ENCODE data around the gene KCNIP4.

Gene KCNIP4

DNA sequence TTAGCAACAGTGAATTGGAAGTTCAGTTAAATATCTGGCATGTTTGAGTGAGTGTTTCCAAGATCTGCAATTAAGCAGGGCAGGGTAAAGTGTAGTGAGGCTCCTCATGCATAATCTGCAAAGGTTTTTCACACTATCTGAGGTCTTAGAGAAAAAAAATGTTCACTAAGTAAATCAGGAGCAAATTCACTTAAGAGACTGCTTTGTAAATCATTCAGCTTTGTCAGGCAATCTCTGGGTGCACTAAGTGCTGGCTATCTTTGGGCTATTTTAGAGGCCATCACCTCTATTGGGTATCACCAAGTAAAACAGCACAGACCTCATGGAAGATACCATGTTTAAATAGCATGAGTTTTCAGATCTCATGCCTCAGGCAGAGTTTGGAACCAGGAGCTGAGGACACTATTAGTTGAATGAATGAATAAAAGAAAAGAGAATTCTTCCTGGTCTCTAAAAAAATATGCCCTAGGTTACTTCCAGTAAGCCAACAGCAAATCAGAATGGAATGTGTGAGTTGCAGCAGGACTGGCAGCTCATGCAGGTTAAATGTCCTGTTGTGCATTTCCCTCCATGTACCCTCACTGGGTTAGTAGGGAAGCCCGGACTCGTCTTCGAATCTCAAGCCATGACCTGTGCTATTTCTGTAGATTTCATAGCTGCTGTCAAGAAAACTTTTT lies 195.3 kb downstream of the KCNIP4 start:
- DNase-seq: no peak

DNA sequence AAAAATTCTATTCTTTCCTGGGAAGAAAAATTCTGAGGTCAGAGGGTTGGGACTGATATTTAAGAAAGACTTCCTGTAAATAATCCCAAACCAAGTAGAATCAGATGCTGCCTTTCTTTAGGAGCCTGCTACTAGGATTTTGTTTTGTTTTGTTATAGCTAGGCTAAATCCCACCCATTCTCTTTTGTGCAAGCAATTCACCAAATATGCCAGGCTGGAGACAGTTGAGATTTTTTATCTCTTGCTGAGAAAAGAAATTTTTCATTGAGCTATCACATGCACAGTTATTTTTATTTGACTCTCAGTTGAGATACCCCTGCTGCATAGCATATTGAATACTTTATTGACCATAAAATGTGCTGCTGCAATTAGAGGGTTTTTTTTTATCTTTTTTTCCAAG lies 196.0 kb downstream of the KCNIP4 start:
- no peak for DNase-seq

DNA sequence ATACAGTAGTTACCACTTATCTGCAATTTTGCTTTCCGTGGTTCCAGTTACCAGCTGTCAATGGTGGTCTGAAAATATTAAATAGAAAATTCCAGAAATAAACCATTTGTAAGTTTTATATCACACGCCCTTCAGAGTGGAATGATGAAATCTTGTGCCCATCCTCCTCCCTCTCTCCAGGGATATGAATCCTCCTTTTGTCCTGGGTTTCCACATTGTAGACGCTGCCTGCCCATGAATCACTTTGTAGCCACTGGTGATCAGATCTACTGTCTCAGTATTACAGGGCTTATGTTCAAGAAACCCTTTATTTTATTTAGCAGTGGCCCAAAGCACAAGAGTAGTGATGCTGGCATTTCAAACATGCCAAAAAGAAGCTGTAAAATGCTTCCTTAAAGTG lies 198.6 kb downstream of the KCNIP4 start:
- no peak for DNase-seq

DNA sequence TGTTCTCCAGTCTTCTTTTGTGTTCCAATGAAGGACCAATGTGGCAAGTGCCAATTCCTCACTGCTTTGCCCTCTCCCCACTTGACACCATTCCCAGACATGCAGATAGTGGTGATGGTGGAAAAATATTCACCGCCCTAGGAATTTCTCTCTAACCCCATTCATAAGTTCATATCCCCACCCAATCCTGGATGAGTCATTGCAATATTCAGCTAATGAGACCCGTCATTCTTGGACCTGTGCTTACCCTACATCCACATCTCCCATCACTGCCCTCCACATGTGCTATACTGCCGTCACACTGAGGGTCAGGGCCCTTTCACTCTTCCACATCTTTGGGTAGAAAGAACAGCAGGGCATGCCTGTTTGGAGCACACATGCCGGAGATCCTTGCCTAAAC lies 199.2 kb downstream of the KCNIP4 start:
- no peak for DNase-seq

DNA sequence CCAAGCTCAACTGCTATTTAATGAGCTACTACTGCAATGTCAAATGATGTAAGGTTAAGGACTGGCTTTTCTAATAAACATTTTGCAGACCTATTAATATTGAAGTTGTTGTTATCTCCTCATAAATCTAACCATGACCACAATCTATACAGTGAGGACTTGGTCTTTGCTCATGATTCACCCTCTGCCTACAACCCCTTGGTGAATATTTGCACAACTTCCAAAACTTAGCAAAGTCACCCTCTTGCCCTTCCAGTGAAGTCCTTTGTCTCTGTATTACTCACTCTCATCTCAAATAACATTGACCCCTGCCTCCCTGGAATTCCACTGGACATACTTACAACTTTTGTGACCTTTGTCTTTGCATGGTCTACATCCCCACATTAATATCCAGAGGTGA lies 204.5 kb downstream of the KCNIP4 start:
- DNase-seq: no peak

DNA sequence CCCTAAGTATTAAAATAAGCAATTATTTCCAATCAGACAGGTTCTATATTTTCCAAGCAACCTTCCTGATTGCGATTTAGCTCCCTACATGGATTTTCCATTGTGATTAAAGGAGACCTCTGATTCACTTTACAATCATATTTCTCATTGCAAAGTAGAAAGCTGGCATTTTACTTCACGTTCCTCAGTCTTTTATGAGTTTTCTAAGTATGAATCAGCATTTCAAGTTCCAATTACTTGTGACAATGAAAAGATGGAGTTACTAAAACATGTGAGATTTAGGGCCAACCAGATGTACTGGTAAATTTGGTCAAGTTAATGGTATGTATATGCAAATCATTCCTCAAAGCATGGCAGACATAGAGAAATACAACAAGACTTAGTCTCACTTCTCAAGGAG lies 206.2 kb downstream of the KCNIP4 start:
- DNase-seq: no peak

DNA sequence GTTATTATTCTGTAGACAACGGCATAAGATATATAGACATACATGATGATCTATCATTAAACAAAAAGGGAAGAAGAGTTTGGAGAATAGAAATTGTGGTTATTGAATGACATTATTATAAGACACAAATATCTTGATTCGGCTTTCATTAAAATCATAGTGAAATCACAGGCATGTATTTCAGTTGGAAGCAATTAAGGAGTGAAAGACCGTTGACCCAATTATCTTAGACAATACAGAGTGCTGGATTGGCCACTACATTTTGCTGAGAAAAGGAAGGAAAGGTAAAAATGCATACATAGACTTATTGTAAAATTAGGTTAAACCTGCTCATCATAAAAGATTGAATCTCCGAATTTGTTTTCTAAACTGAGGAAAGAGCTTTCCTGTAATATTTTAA lies 209.8 kb downstream of the KCNIP4 start:
- DNase-seq: no peak

DNA sequence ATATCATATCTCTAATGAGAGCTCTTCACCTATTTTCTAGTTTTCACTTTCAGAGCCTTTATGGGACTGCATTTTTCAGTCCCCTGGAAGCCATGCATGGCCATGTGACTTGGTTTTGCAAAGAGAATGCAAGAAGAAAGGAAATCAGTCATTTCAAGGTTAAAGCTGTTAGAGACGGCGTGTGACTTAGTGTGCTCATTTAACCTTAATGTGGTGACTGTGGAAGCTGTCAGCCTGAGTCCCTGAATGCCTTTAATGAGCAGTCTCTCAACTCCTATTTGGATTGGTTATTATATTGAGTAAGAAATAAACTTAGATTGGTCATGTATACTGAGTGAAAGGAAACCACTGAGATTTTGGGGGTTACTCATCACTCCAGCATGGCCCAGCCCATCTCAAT lies 212.7 kb downstream of the KCNIP4 start:
- no peak for DNase-seq

DNA sequence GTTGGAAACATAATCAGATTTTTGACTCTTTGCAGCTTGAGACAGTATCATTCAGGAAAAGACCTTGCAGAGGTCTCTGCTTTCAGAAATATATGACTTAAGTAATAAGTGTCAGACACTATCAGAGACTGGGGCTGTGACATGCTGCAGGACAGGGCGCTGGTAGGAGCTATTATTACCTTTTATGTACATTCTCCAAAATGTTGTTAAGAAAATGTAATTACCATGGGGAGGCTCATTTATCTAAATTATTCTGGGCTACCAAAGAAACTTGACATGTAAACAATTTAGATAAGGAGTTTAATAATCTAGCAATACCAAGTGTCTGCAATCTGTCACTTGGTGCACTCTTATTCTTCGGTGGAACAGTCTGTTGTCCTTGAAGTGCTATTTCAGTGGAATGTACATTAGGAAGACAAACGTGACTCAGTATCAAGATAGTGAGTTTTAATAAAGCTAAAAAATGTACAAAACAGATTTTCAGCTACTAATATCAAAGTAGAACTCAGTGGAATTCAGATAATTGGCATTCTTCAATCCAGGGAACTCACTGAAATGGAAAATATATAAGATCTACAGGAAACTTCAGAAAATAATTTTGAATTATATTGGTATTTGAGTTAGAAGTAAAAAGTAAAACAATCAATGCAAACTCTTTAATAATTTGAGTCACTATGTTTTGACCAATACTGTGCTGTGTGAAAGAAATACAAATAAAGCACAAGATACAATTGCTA lies 214.5 kb downstream of the KCNIP4 start:
- no peak for DNase-seq

DNA sequence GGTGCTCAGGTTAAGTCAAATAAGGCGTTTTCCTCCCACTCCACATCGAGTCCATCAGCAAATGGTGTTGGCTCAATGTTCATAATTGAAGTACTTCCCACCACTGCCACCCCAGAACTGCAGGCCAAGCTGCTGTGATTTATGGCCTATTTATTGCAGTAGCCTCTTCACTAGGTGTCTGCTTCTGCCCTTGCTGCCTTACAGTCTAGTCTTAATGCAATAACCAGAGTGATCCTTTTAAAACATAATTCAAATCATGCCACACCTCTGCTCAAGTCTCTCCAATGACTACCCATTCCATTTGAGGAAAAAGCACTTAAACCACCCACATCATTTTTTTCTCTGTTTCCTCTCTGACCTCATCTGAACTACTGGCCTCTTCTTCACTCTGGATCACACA lies 220.3 kb downstream of the KCNIP4 start:
- no peak for DNase-seq

DNA sequence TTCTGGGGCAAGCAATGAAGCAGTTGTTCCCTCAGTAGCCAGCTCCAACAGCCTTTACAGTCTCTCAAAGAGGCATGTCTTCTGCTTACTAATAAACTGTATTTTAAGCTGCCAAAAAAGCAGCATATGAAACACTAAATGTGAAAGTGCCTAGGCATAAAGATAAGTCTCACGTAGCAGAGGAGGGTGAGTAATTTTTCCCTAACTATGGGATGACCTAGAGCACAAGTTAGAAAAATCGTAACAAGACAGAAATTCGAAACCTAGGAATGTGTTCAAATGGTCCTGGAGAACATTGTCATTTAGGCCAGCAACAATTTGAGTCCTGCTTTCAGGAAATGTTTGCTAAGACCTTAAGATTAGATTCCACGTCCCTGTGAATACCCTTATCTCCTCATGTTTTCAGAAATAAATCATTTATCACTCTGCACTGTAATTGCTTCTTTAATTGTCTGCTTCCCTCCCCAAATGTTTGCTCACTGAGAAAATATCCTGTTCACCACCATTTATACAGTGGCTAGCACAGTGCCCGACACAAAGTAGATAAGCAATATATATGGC lies 222.2 kb downstream of the KCNIP4 start:
- DNase-seq: no peak

DNA sequence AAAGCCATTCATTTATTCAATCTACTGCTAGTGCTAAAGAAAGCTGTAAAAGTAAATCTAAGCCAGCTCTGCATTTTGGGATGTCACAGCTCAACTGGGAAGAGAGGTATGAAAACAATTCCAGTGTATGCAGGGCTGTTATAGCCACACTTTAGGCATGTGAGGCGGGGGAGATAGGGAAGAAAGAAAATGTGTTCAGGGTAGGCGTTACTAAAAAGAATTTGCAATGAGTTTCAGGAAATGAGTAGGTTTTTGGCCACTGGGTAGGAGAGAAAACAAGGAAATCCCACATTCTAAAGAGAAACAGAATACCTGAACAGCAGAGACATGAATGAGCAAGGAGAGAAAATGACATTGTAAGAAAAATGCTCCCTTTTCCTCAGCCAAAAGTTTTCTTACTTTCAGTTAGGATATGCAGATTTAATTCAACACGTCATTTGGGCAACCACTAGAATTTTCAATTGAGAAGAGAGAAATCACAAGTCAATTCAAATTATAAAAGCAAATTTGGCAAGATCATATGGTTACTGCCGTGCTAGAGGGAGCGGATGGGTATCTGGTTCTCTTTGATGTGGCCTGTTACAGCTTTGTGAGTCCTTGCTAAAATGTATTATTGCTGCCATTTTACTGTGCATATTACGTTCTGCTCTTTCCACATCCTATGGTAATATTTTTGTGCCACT lies 226.3 kb downstream of the KCNIP4 start:
- no peak for DNase-seq

DNA sequence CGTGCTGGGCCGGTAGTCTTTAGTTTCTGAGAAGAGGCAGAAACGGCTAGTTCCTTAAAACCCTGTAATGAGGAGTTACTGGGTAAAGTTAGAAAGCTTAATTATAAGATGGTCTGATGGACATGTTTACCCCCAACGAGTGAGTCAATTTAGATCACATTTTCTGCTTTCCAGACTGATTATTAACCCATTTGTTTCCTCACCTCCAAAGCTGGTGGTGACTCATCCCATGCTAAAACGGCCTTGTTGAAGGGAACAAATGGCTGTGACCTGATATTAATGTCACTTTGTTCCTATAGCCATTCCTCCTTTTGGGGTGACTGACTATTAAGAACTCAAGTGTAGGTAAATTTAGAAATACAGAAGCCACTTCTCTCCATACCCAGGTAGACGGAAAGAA lies 232.0 kb downstream of the KCNIP4 start:
- no peak for DNase-seq

DNA sequence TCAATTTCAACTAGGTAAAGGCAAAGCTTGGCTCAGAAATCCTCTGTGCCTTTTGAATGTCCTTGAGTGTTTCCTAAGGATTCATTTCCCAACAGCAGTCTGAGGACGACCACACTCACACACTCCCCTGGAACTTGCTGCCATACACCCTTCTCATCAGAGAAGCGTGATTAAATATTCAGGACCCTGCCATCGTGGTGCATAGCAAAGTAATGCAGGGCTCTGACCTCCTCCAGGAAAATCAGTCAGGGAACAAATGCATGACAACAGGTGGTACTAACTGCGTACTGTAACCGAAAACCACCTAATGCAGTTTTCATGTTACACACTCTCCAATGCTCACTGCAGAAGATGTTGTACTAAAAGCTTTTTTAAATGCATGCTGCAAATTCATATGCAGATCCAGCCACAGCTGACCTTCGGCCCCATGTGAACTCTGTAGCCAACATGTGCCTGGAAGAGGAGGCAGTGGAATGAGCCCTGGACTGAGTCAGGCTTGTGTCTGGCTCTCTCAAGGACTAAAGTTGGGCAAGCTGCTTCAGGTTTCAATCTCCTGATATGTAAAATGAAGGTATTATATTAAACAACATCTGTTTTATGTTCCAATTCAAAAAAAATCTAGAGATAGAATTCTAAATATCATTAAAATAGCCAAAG lies 238.3 kb downstream of the KCNIP4 start:
- DNase-seq: no peak

DNA sequence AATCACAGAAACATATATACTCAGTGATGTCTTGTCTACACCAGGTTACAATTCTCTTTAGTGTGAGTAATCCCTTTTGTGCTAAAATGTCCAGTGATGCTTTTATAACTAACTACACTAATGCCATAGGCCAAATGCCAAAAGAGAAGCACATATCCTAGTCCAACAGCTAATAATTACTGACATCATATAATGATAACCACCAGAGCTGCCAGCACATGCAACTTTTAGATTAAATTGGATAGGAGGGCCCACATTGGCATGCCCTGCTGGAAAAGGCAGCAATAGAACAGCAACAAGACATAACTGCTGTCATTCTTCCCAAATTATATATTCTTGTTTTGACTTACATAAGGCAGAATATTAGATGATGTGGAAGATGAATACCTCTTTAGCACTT lies 238.8 kb downstream of the KCNIP4 start:
- DNase-seq: no peak

DNA sequence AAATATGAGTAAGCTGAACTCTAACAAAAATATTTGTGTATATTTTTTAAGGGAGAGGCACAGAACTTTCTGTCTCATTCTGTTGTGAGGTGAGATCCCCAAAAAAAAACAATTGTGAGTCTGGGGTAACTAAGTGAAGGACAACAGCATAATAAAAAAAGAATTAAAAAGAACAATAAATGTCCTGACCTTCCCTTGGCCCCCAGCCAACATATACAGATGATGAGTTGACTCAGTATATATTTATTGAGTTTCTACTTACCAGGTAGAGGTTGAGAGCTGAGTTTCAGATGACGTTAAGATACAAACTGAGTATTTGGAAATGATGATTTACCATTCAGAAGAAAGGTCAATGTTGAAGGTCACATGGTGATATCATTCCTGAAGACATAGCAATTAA lies 239.5 kb downstream of the KCNIP4 start:
- no peak for DNase-seq

DNA sequence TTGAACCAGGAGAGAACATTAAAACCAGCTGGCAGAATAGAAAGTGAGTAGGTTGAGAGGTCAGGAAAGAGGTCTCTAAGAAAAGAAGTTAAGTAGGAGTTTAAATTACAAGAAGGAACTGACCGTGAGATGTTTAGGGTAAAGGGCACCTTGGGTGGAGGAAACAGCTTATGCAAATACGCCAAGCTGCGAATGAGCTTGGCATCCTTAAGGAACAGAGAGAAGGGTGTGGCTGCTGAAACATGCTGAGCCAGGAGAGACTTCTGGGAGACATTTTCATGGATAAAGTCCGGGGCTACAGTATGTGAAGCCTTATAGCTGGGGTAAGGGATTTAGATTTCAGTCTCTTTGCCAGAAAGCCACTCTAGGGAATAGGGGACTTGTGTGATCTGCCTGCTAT lies 249.1 kb downstream of the KCNIP4 start:
- no peak for DNase-seq

DNA sequence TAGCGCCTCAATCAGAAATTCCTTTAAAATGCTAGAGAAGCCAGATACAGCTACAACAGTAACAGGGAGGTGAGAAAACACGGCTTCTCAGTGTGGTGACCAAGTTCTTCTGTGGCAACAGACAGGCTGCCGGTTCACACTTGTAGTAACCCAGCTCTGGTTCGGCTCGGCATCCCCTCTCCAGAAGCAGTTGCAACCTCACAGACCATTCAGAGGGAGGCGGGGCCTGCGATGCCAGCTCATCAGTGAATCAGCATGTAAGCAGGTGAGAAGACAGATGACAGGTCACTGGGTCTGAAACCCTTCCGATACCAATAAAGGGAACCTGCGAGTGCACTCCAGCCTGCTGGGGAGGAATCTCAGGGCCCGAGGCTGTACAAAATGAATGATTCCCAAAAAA lies 251.0 kb downstream of the KCNIP4 start:
- no peak for DNase-seq

DNA sequence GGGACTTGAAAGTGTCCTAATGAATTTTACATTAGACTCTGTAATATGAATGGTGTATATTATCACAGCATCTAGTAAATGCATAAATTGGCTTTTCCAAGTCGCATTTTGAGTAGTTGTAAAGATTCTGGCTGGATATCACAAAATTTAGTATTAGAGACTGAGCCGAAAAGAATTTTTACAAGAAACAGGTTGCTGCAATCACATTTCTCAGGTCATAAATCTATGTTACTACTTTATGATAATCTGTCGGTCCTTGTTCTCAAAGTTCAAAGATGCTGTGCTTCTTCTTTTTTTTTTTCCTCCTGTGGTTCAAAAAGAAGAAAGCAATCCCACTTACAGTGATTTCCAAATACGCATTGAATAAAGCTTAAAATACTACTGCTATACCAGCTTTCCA lies 253.4 kb downstream of the KCNIP4 start:
- DNase-seq: no peak

DNA sequence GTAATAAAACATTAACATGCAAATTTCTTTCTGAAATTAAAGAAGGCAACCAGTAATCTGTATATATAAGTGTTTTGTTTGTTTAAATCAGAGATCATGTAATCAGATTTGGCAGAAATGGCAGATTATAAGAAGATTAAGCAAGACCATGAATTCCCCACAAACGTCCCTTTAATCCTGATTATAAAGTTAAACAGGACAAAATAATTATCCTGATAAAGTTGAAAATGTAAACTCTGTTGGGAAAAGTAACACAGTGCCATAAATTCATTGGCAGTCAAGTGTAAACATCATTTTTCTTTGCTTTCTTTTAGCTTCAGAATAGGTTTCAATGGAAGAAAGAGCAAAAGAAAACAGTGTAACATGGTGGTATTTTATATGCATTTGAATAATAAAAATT lies 256.3 kb downstream of the KCNIP4 start:
- DNase-seq: no peak

DNA sequence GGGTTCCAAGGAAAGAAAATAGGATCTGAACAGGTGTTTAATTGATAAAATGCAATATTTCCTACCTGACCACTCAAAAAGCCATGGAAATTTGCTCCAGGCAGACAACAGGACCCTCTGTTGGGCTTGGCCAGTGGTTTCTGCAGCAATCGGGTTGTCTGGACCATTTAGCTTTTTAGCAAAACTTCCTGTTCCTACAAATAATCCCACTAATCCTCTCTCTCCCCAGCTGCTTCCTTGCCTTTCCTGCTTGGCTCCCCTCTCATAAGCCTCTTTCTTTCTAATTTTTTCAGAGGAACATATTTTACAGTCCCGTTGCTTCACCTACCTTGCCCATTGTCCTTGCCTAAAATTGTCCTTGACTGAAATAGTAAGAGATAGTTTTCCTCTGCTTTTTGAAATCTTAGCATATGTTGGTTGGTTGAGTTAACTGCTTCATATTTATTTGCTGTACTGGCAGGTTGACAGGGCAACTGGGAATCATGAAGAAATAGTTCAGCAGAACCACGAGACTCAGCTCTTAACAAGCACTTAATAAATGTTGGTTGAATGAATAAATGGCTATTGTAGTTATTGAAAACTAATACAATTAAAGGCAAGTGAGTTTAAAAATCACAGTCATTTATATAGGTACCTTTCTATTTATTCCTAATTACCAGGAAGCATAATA lies 259.8 kb downstream of the KCNIP4 start:
- DNase-seq: no peak

DNA sequence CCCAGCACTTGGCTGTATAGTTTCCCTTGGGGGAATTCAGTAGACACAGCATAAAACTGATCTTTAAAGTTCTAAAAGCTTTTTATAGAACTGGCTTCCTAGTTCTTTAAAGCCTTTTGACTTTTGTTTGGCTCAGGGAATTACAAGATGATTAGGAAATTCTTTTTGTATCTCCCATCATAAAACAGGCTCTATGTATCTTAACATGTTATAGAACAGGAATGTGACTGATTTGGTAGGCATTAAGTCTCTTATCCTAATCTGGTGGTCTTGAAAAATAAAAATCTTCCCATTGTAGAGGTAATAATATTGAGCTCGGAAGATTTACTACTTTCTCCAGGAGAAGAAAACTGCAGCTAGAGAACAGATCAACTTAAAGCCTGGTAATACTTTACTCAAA lies 262.7 kb downstream of the KCNIP4 start:
- no peak for DNase-seq

DNA sequence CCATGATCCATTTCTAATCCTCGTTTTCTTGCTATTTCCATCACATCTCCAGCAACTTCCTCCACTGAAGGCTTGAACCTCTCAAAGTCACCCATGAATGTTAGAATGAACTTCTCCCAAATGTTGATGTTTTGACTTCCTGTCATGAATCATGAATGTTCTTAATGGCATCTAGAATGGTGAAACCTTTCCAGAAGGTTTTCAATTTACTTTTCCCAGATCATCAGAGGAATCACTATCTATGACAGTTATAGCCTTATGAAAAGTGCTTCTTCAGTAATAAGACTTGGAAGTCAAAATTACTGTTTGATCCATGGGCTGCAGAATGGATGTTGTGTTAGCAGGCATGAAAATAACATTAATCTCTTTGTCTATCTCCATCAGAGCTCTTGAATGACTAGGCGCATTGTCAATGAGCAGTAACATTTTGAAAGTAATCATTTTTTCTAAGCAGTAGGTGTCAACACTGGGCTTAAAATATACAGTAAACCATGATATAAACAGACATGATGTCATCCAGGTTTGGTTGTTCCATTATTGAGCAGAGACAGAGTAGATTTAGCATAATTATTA lies 268.2 kb downstream of the KCNIP4 start:
- no peak for DNase-seq

All from activated T-cell treated with anti-CD3 and anti-CD28 coated beads, Interleukin-2, amount 50 U/mL, for 1 hour (primary cell).